ENCODE results near the gene MTIF3. TPM values are rescaled to one million over a fixed set of nuclear protein-coding genes. Genes with fewer than 3 reads are reported as not detected.
A peak's percentile ranks its signal among the peaks of the same experiment; 100 is the strongest.

The MTIF3 gene
- polyA plus RNA-seq, 3 donors, result 61.6 to 135 (median 86.6) TPM

DNA sequence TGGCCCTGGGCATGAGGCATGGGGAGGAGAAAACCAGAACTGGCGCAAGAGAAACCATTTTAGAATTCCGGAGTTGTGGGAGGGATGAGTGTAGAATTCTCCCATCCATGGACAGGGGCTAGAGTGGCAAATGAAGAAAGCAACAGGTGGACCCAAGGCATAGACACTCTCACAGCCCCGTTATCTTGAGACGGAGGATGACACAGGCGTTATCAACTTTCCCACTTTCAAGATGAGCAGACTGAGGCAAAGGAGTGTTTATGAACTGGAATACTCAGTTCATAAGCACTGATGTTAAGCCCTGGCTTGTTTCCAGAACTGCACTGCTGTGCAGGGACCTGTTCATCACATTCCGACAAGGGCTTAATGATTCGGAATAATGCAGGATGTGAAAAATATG, 27.0 kb downstream of the MTIF3 start:
- H3K27me3 Mint-ChIP-seq (ENCODE audit: low read depth in 3 of 3), result peaks cover 0 to 2% (median 1%) of the 10 kb centered on the region in 3 donors
- TF ChIP-seq, protein P1, sequence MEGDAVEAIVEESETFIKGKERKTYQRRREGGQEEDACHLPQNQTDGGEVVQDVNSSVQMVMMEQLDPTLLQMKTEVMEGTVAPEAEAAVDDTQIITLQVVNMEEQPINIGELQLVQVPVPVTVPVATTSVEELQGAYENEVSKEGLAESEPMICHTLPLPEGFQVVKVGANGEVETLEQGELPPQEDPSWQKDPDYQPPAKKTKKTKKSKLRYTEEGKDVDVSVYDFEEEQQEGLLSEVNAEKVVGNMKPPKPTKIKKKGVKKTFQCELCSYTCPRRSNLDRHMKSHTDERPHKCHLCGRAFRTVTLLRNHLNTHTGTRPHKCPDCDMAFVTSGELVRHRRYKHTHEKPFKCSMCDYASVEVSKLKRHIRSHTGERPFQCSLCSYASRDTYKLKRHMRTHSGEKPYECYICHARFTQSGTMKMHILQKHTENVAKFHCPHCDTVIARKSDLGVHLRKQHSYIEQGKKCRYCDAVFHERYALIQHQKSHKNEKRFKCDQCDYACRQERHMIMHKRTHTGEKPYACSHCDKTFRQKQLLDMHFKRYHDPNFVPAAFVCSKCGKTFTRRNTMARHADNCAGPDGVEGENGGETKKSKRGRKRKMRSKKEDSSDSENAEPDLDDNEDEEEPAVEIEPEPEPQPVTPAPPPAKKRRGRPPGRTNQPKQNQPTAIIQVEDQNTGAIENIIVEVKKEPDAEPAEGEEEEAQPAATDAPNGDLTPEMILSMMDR (IDR thresholded peaks at IDR 0.05), result no peak

DNA sequence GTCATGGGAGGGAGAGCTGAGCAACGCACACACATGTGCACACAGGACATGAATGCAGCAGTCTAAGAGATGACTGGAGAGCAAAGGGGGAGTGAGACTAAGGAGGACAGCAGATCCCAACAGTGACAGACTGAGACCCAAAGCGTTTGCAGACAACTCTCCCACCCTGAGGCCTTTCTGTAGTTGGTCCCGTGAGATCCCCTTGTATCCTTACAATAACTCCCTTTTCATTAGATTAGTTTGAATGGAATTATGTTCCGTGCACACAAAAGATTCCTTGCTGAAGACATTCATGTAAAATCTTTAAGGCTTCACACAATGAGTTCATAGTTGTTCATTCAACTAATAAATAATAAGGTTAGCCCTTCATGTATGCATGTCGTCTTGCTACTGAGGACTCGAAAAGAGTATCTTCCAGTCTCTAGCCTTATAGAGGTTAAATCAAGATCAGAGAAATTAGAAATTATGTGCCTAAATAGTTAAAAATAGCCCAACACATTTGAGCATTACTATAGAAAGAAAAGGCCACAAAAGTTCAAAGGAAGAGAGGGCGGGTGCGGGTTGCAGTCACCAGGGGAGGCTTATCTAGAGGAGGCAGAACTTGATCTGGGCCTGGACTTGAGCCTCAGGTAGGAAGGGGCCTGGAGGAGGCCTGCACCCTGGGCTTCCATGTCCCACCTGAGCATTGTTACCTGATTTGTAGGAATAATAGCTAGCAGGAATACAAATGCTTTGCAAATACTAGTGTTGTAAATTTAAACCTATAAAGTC, 29.1 kb downstream of the MTIF3 start:
- TF ChIP-seq, protein P1 (IDR thresholded peaks at IDR 0.05), result no peak
- H3K4me3 ChIP-seq (replicated peaks in 1 of 3; ENCODE audit: low read depth in 2 of 3, low read length in 3 of 3), result no peak overlapping the region
- H3K36me3 ChIP-seq (replicated peaks in 1 of 2; ENCODE audit: control insufficient read depth in 1 of 2, insufficient read depth in 2 of 2, low read length in 2 of 2), result no peaks in the 10 kb centered on the region
- no peak overlapping the region for H3K9ac ChIP-seq (ENCODE audit: insufficient read depth, low read length, poor library complexity, severe bottlenecking)
- no peaks in the 10 kb centered on the region for H3K9me3 ChIP-seq (replicated peaks in 1 of 2; ENCODE audit: control insufficient read depth in 1 of 2, insufficient read depth in 1 of 2, low read length in 2 of 2)
- Mint-ChIP-seq H3K27me3 (ENCODE audit: low read depth in 3 of 3) (peaks cover 0 to 2% (median 1%) of the 10 kb centered on the region in 3 donors), H3K36me3 (no peaks in the 10 kb centered on the region), H3K9me3 (no peaks in the 10 kb centered on the region), H3K27ac (peak overlapping the region in 1 of 7 donors; percentile 68), H3K4me3 (no peak overlapping the region), H3K4me1 (peaks cover 14% of the 10 kb centered on the region)
- intact Hi-C loops (cut with micrococcal nuclease), result loop anchor here in 1 of 2 donors (10.0 kb wide), 2 partner anchors 166 to 204 kb away; partner anchors contain the start of genes LNX2, POLR1D and RPL21
- no peaks in the 10 kb centered on the region for H3K27me3 ChIP-seq (ENCODE audit: control insufficient read depth in 2 of 2, insufficient read depth in 2 of 2, low read length in 2 of 2)
- H4K20me1 ChIP-seq (ENCODE audit: insufficient read depth, low read length), result no peaks in the 10 kb centered on the region
- no peak overlapping the region for H3K4me2 ChIP-seq (replicated peaks; ENCODE audit: extremely low read depth, low read length, poor library complexity, severe bottlenecking)
- no peak overlapping the region for H2AFZ ChIP-seq (ENCODE audit: insufficient read depth, low read depth, low read length, poor library complexity, severe bottlenecking)
- peaks cover 10% of the 10 kb centered on the region for H3K79me2 ChIP-seq (ENCODE audit: insufficient read depth, low read length)
- DNase-seq, result no peak
- H3K4me1 ChIP-seq (ENCODE audit: control insufficient read depth in 1 of 2, insufficient read depth in 2 of 2, low read length in 2 of 2), result peaks cover 21 to 25% of the 10 kb centered on the region in 2 donors
- 100% methylated on average over 2 of the region's 8 CpGs for WGBS (ENCODE audit: insufficient coverage)
- H3K27ac ChIP-seq (ENCODE audit: low read depth in 1 of 2, low read length in 2 of 2), result no peak overlapping the region

More for the DNA sequence above, 27.0 kb downstream of the MTIF3 start:
- Histone ChIP-seq H3K4me1 (ENCODE audit: control insufficient read depth in 1 of 2, insufficient read depth in 2 of 2, low read length in 2 of 2) (peaks cover 41 to 46% of the 10 kb centered on the region in 2 donors), H2AFZ (ENCODE audit: insufficient read depth, low read depth, low read length, poor library complexity, severe bottlenecking) (no peak overlapping the region), H3K9ac (ENCODE audit: insufficient read depth, low read length, poor library complexity, severe bottlenecking) (no peak overlapping the region), H3K9me3 (replicated peaks in 1 of 2; ENCODE audit: control insufficient read depth in 1 of 2, insufficient read depth in 1 of 2, low read length in 2 of 2) (no peaks in the 10 kb centered on the region), H3K27ac (ENCODE audit: low read depth in 1 of 2, low read length in 2 of 2) (no peak overlapping the region), H3K27me3 (ENCODE audit: control insufficient read depth in 2 of 2, insufficient read depth in 2 of 2, low read length in 2 of 2) (no peaks in the 10 kb centered on the region), H4K20me1 (ENCODE audit: insufficient read depth, low read length) (peaks cover 5% of the 10 kb centered on the region), H3K4me2 (replicated peaks; ENCODE audit: extremely low read depth, low read length, poor library complexity, severe bottlenecking) (no peak overlapping the region), H3K4me3 (replicated peaks in 1 of 3; ENCODE audit: low read depth in 2 of 3, low read length in 3 of 3) (no peak overlapping the region), H3K36me3 (replicated peaks in 1 of 2; ENCODE audit: control insufficient read depth in 1 of 2, insufficient read depth in 2 of 2, low read length in 2 of 2) (peaks cover 0 to 3% of the 10 kb centered on the region in 2 donors), H3K79me2 (ENCODE audit: insufficient read depth, low read length) (peaks cover 29% of the 10 kb centered on the region)
- Mint-ChIP-seq H3K4me1 (peaks cover 34% of the 10 kb centered on the region), H3K9me3 (no peaks in the 10 kb centered on the region), H3K4me3 (peak overlapping the region; percentile 74 to 89), H3K36me3 (peaks cover 6 to 11% of the 10 kb centered on the region in 2 donors), H3K27ac (peak overlapping the region in 3 of 7 donors; percentile 36 to 90 (median 76))
- no peak for DNase-seq
- WGBS (ENCODE audit: insufficient coverage), result 96% methylated on average over 7 of the region's 7 CpGs
- intact Hi-C loops (cut with micrococcal nuclease), result loop anchor here in 1 of 2 donors (10.0 kb wide), 2 partner anchors 169 to 201 kb away; partner anchors contain the start of genes LNX2, POLR1D and RPL21

All from CD14-positive monocyte (primary cell).